ENCODE results near the gene PPP2R2B. TPM values are rescaled to one million over a fixed set of nuclear protein-coding genes. Genes with fewer than 3 reads are reported as not detected.

The PPP2R2B gene
- total and polyA plus RNA-seq, 2 of the 4 experiments (the other 2 are of a cell fraction): not detected

- TF ChIP-seq RFX5 (IDR thresholded peaks at IDR 0.05; ENCODE audit: low read depth, low read length) (no peak), RAD21 (IDR thresholded peaks at IDR 0.05; ENCODE audit: low read length) (no peak), MAFK (IDR thresholded peaks at IDR 0.05; ENCODE audit: low read depth, low read length) (no peak), SMC3 (IDR thresholded peaks at IDR 0.05; ENCODE audit: low read depth, low read length) (no peak), CEBPB (IDR thresholded peaks at IDR 0.05; ENCODE audit: low read depth, low read length) (no peak), ELK1 (IDR thresholded peaks at IDR 0.05; ENCODE audit: borderline replicate concordance, low read depth, low read length) (no peak), CHD1 (IDR thresholded peaks at IDR 0.05; ENCODE audit: low read depth, low read length) (no peak), NFE2L2 (IDR thresholded peaks at IDR 0.05; ENCODE audit: low read depth, low read length) (no peak), FOS (IDR thresholded peaks at IDR 0.05; ENCODE audit: low read depth, low read length) (no peak), MAZ (IDR thresholded peaks at IDR 0.05; ENCODE audit: borderline replicate concordance, low read depth, low read length) (no peak), USF2 (IDR thresholded peaks at IDR 0.05; ENCODE audit: low read depth, low read length) (no peak), MXI1 (IDR thresholded peaks at IDR 0.05; ENCODE audit: borderline replicate concordance, low read depth, low read length) (no peak)
- Histone ChIP-seq H4K5ac (ENCODE audit: low read depth, low read length) (no peak overlapping the region), H4K20me1 (ENCODE audit: insufficient read depth, low read length) (no peaks in the 10 kb centered on the region), H3K4me3 (ENCODE audit: insufficient read depth, low read depth, low read length) (no peak overlapping the region), H3K79me1 (ENCODE audit: low read depth in 1 of 2, low read length in 2 of 2) (no peaks in the 10 kb centered on the region), H3K36me3 (ENCODE audit: control insufficient read depth, insufficient read depth, low read length) (no peaks in the 10 kb centered on the region), H3K18ac (ENCODE audit: low read depth, low read length) (no peak overlapping the region), H3K14ac (replicated peaks; ENCODE audit: low read depth, low read length) (no peak overlapping the region), H4K8ac (ENCODE audit: low read depth in 2 of 2, low read length in 2 of 2) (no peak overlapping the region), H3K4ac (ENCODE audit: low read depth, low read length) (no peak overlapping the region), H3K9ac (ENCODE audit: low read depth, low read length) (no peak overlapping the region), H2AK5ac (ENCODE audit: low read depth, low read length) (no peak overlapping the region), H3K9me3 (ENCODE audit: control insufficient read depth, insufficient read depth, low read length) (no peaks in the 10 kb centered on the region; the same call in 1 of the 2 replicates), H3K4me1 (ENCODE audit: control insufficient read depth, insufficient read depth, low read length) (no peaks in the 10 kb centered on the region), H3K56ac (ENCODE audit: extremely low read depth, insufficient read depth, low read length) (no peak overlapping the region), H3K27ac (ENCODE audit: insufficient read depth, low read length) (no peak overlapping the region), H3K4me2 (ENCODE audit: low read depth, low read length) (no peak overlapping the region), H2BK5ac (ENCODE audit: low read depth, low read length, poor library complexity, severe bottlenecking) (no peak overlapping the region), H3K23ac (ENCODE audit: low read depth, low read length) (no peak overlapping the region), H2BK15ac (ENCODE audit: low read depth, low read length) (no peak overlapping the region), H2BK120ac (ENCODE audit: low read depth, low read length) (no peak overlapping the region), H2BK20ac (ENCODE audit: low read depth, low read length) (no peak overlapping the region), H2AFZ (replicated peaks; ENCODE audit: low read length, poor library complexity) (no peak overlapping the region), H3K27me3 (ENCODE audit: control insufficient read depth, insufficient read depth, low read length) (no peaks in the 10 kb centered on the region; the same call in 1 of the 2 replicates), H4K91ac (ENCODE audit: insufficient read depth, low read depth, low read length) (no peak overlapping the region), H2AK9ac (replicated peaks; ENCODE audit: low read depth, low read length, poor library complexity) (no peak overlapping the region), H3K9me1 (ENCODE audit: insufficient read depth, low read length) (no peaks in the 10 kb centered on the region)
- intact Hi-C loops (cut with micrococcal nuclease): no loop called here
- WGBS, 2 experiments (ENCODE audit: extremely low coverage in 2 of 2, insufficient read length in 1 of 2): no CpG with 5 or more reads among the region's 1 CpG
- ChIA-PET POLR2A (ENCODE audit: unreplicated experiment) (no interaction called here), CTCF (no interaction called here)
- dilution Hi-C loops (cut with HindIII; ENCODE audit: low sequenced_read_pairs, unreplicated experiment): no loop called here
- DNase-seq (no peak), ATAC-seq (ENCODE audit: low read depth) (no peak)
- in situ Hi-C loops (cut with MboI; ENCODE audit: low sequenced_read_pairs): no loop called here
- BruUV-seq (replicated peaks): no TSS peak
Observed at GRCh38 chr5:146672866-146673265, 205.7 kb downstream of the PPP2R2B start.
